PC-9 (cell line): Measurements from ENCODE around the gene RYR3.

Experiments used
- CTCF ChIP-seq: fragments of 200-600 bp; sonication (generic); conservative IDR thresholded peaks from 2 replicates; pipeline ENCODE4 v1.6.1; 2017; ENCODE audit warnings: mixed run types, antibody characterized with exemption, mild to moderate bottlenecking, moderate library complexity
- EZH2 ChIP-seq: fragments of 200-600 bp; sonication (generic); IDR thresholded peaks from 2 replicates; pipeline ENCODE4 v1.8.0; 2017; ENCODE audit warnings: antibody characterized with exemption, low read depth

- TF ChIP-seq EZH2 = no peak
- TF ChIP-seq CTCF = no peak; the same call in 1 of the 2 replicates
Observed at GRCh38 chr15:33729653-33730052, 418.9 kb downstream of the RYR3 start.
